HG02571 (cell line): ENCODE measurements around the gene ERBB4.
"Not testable (repeated sequence)": the region's sequence is repeated elsewhere in the genome, so short reads cannot be mapped to it uniquely, and the experiment has no call there.

Experiments
- ATAC-seq: cut with Tn5 transposase; IDR thresholded peaks from one replicate; pipeline ENCODE4 v1.9.1; 2021; ENCODE audit warnings: mild to moderate bottlenecking, moderate library complexity; ENCODE audit not compliant: unreplicated experiment

ERBB4 gene

GRCh38 chr2:212156088-212156487 lies 382.5 kb downstream of the ERBB4 start:
- no peak for ATAC-seq

DNA sequence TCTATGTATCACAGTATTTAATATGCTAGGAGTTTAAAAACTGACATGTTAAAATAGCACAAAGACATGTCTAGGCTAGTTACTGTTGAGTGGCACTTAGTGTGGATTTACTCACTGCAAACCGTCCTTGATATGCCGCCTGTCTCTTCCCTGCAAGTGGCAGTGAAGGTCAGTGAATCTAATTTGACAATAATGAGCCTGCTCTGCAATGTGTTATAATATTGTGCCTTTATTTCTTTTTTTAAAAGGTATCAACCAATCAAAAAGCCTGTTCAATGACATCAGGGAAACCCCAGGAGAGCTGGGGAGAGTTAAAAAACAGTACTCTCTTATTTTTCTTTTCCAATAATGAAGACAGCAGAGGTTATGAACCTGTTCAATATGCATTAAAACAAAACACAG lies 384.1 kb downstream of the ERBB4 start:
- no peak for ATAC-seq

- ATAC-seq = no peak
These were observed 384.7 kb downstream of the ERBB4 start for GRCh38 chr2:212153923-212154322.

GRCh38 chr2:212147921-212148513 lies 390.6 kb downstream of the ERBB4 start:
- no peak for ATAC-seq

- ATAC-seq = no peak
These were observed 392.2 kb downstream of the ERBB4 start for GRCh38 chr2:212146416-212146815.

DNA sequence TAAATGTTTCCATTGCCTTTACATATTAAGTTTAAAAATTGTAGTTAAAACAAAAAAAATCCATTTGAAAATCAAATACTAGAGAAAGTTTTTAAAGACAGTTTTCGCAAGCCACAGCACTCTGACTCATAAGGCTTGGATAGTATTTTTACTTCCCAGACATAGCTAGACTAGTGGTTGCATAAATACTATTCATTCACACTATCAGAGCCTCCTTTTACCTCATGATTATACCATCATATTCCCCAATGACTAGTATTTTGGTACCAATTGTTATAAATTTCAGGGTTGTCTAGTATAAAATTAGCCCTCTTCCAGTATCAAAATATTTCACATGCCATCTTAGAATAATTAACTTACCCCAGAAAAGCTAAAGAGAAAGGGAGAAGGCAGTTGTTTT lies 393.5 kb downstream of the ERBB4 start:
- no peak for ATAC-seq

DNA sequence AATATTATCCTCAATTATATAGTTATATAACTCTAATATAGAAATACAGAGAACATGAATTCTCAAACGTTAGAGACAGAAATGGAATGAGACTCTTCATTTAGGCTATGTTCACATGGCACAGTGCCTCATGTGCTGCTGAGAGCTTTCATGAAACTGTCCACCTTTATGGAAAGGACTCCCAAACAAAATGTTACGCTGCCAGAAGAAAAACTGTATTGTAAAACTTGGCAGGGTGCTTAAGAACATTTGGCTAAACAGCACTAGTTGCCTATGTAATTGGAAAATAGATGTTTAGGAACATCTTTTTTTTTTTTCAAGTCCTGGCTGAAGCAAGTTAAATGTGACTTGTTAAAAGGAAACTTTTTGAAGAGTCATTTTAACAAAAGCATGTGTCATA lies 396.0 kb downstream of the ERBB4 start:
- no peak for ATAC-seq

DNA sequence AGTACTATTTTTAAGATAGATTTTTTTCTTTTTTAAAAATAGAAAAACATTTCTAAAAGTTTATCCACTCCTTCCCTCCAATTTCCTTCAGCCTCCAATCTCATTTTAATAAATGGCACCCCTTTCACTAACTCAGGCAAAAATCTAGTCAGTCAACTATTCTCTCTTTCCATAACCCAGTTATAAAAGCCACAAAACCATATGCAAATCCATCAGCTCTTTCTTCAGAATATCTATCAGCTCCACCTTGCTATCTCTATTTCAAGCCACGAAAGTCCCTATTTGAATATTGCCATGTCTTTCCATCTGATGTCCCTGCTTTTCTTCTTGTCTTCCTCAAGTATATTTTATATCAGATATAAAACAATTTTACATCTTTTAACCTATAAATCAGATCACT lies 397.1 kb downstream of the ERBB4 start:
- no peak for ATAC-seq

- no peak for ATAC-seq
These were observed 402.3 kb downstream of the ERBB4 start for GRCh38 chr2:212136216-212136795.

- no peak for ATAC-seq
These were observed 402.9 kb downstream of the ERBB4 start for GRCh38 chr2:212135739-212136138.

- ATAC-seq = no peak
These were observed 405.3 kb downstream of the ERBB4 start for GRCh38 chr2:212133337-212133736.

GRCh38 chr2:212124598-212124997 lies 414.0 kb downstream of the ERBB4 start:
- no peak for ATAC-seq

DNA sequence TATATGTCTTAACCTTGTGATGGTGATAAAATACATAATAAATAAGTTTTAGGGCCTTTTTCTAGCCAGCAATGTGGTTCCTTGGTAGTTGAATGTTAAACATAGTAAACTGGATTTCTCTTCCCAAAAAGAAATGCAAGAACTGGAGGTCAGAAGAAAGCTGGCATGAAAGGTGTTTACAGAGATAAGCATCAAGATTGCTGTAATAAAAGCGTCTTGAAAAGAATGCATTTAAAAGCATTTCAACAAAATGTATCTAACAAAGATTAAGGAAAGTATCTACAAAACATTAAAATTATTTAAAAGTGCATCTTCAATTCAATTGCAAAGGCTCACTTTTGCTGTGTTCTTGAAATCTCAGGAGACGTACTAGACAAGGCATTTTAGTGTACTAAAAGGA lies 419.0 kb downstream of the ERBB4 start:
- ATAC-seq = no peak

DNA sequence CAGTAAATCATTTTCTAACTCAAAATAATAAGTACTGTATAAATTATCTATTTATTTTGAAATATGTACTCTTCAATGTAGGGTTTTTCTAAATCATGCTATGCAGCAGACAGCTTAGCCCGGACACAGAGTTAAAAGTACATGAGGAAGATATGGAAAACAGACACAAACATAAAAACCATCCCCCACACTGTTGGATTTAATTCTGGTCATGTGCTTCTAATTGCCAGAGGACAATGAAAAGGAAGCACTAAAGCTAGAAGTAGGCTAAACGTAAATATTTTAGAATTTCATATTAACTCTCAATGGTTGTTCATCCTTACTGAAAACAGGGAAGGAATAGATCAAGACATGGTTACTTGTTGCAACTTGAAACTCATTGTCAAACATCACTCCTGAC lies 420.7 kb downstream of the ERBB4 start:
- ATAC-seq = no peak

DNA sequence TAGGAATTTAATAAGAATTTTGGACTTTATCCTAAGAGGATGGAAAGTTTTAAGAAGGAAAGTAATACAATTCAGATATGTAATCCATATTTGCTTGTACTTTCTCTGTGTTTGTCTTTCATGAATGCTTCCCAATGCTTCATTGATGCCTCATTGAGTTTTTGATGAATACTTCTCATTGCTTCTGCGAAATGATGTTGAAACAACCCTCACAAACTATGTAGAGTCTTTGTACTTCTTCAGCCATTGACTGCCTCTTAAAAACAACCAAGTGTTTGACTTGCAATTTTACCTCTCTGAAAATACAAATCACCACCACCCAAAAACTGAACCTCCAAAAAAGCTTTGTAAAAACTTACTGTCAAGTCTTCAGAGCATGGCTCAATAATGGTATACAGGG lies 424.1 kb downstream of the ERBB4 start:
- ATAC-seq = no peak

GRCh38 chr2:212112401-212112800 lies 426.2 kb downstream of the ERBB4 start:
- no peak for ATAC-seq

DNA sequence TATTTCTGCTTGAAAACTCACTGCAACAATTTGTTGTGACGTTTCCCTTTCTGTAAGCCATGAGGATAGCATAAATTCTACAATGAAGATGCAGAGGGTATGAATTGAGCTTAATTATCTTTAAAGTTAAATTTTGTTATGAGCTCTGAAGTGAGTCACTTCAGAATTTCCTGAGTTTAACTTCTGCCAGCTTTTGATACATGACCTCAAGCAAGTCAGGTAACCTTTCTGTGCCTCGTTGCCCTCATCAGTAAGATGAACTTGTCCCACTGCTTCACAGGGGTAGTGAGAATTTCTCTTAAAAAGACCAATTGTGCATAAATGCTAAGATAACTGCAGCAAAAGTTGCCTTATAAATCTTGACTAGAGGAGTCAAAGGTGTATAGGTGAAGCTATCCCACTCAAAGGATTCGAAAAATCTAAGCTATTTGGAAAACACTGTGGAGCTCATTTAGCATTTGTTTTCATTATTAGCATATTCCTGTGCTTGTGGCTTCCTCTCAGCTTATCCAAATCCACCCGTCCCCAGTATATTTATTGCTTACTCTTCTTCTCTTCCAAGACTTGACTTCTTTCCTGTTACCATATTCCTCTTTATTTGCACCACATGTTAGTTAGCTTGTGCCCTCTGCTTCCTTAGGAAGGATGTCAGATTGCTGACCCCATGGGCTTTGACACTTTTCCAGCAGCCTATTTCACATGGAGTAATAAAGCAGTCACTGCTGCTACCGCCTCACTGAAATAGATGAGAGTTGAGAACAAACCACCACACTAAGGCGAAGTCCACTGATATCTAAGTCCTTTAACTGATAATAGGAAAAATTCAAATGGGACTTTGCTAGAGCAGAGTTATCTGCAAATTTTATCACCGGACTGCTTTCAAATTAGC lies 428.6 kb downstream of the ERBB4 start:
- ATAC-seq = no peak

GRCh38 chr2:212109217-212109616 lies 429.4 kb downstream of the ERBB4 start:
- no peak for ATAC-seq

- no peak for ATAC-seq
These were observed 430.6 kb downstream of the ERBB4 start for GRCh38 chr2:212107989-212108388.

- no peak for ATAC-seq
These were observed 431.6 kb downstream of the ERBB4 start for GRCh38 chr2:212107014-212107413.

DNA sequence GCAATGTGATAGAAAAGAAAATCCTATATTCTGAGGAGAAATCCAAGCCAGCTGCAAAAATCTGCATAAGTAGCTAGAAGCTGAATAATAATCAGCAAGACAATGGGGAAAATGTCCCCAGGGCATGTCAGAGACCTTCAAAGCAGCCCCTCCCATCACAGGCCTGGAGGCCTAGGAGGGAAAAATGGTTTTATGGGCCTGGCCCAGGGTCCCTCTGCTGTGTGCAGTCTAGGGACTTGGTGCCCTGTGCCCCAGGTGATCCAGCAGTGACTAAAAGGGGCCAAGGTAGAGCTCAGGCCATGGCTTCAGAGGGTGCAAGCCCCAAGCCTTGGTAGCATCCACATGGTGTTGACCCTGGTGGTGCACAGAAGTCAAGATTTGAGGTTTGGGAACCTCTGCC lies 432.1 kb downstream of the ERBB4 start:
- ATAC-seq = not testable (repeated sequence)

DNA sequence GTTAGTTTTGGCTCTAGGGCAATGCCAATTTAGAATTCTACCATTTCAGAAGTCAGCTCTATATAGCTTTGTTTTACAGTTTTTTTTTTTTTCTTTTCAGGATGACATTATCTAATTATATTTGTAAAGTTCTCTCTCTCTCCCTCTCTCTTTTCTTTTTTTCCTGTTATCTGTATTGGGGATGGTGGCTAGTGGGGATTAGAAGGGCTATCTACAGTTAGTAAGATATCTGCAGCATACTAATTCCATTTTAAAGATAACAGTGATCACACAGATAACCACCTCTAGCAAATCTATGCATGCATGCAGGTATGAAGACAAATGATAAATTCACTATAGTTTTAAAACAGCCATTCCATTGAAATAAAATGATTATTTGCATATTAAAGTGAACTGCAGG lies 438.9 kb downstream of the ERBB4 start:
- no peak for ATAC-seq
